ENCODE data around the gene SPTBN2.

SPTBN2 gene

GRCh38 chr11:66728693-66729385 is at the start of gene SPTBN2:
TSS of gene SPTBN2 (minus strand) at chr11:66729216. CDS start at chr11:66721240, 7,976 bp downstream.
- no peak for DNase-seq (ENCODE audit: low read depth)
- no peak for TF ChIP-seq CTCF (conservative IDR thresholded peaks at IDR 0.05; ENCODE audit: control insufficient read depth, insufficient read depth, low read depth, low read length)
- peak within 1 kb of the TSS; percentile 4 for H3K4me3 ChIP-seq (ENCODE audit: control insufficient read depth, low read depth, low read length)

- peak; percentile 4 for DNase-seq (ENCODE audit: low read depth)
- TF ChIP-seq CTCF (conservative IDR thresholded peaks at IDR 0.05; ENCODE audit: control insufficient read depth, insufficient read depth, low read depth, low read length), result no peak
- no peak overlapping the region for H3K4me3 ChIP-seq (ENCODE audit: control insufficient read depth, low read depth, low read length)
Observed at GRCh38 chr11:66768818-66769217, 39.8 kb upstream of the SPTBN2 start.

GRCh38 chr11:66768088-66768521 is 39.1 kb upstream of the SPTBN2 start:
- no peak for TF ChIP-seq CTCF (conservative IDR thresholded peaks at IDR 0.05; ENCODE audit: control insufficient read depth, insufficient read depth, low read depth, low read length)
- peak; percentile 30 for DNase-seq (ENCODE audit: low read depth)
- H3K4me3 ChIP-seq (ENCODE audit: control insufficient read depth, low read depth, low read length), result no peak overlapping the region

GRCh38 chr11:66767666-66768065 is 38.6 kb upstream of the SPTBN2 start:
- no peak for DNase-seq (ENCODE audit: low read depth)
- TF ChIP-seq CTCF (conservative IDR thresholded peaks at IDR 0.05; ENCODE audit: control insufficient read depth, insufficient read depth, low read depth, low read length), result no peak
- H3K4me3 ChIP-seq (ENCODE audit: control insufficient read depth, low read depth, low read length), result no peak overlapping the region

- no peak overlapping the region for H3K4me3 ChIP-seq (ENCODE audit: control insufficient read depth, low read depth, low read length)
- DNase-seq (ENCODE audit: low read depth), result no peak
- TF ChIP-seq CTCF (conservative IDR thresholded peaks at IDR 0.05; ENCODE audit: control insufficient read depth, insufficient read depth, low read depth, low read length), result no peak
Observed at GRCh38 chr11:66766681-66767080, 37.7 kb upstream of the SPTBN2 start.

GRCh38 chr11:66762088-66762487 is 33.1 kb upstream of the SPTBN2 start:
- no peak for TF ChIP-seq CTCF (conservative IDR thresholded peaks at IDR 0.05; ENCODE audit: control insufficient read depth, insufficient read depth, low read depth, low read length)
- no peak for DNase-seq (ENCODE audit: low read depth)
- H3K4me3 ChIP-seq (ENCODE audit: control insufficient read depth, low read depth, low read length), result no peak overlapping the region
